NK-92 treated with Interleukin-12 subunit alpha and Interleukin-12 subunit beta, amount 100 ng/mL, for 24 hours (cell line): ENCODE data around the gene FRAS1.
"Not testable (repeated sequence)": the region's sequence is repeated elsewhere in the genome, so short reads cannot be mapped to it uniquely, and the experiment has no call there.

ENCODE experiments used
- DNase-seq: peaks from one replicate; lab custom pipeline; 2025; lab: John Stamatoyannopoulos, UW

FRAS1 gene

GRCh38 chr4:78288327-78288726 lies 231.2 kb downstream of the FRAS1 start:
- DNase-seq, result no peak

- no peak for DNase-seq
Measured at GRCh38 chr4:78291277-78291676, 234.2 kb downstream of the FRAS1 start.

- no peak for DNase-seq
Measured at GRCh38 chr4:78292341-78292740, 235.2 kb downstream of the FRAS1 start.

GRCh38 chr4:78292856-78293255 lies 235.7 kb downstream of the FRAS1 start:
- no peak for DNase-seq

GRCh38 chr4:78293348-78293747 lies 236.2 kb downstream of the FRAS1 start:
- DNase-seq, result no peak

- DNase-seq, result no peak
Measured at GRCh38 chr4:78293821-78294301, 236.7 kb downstream of the FRAS1 start.

GRCh38 chr4:78296261-78296660 lies 239.1 kb downstream of the FRAS1 start:
- no peak for DNase-seq

GRCh38 chr4:78297116-78297800 lies 240.1 kb downstream of the FRAS1 start:
- no peak for DNase-seq

- DNase-seq, result no peak
Measured at GRCh38 chr4:78298618-78299017, 241.5 kb downstream of the FRAS1 start.

GRCh38 chr4:78299565-78299972 lies 242.4 kb downstream of the FRAS1 start:
- DNase-seq, result no peak

GRCh38 chr4:78307263-78307662 lies 250.1 kb downstream of the FRAS1 start:
- not testable (repeated sequence) for DNase-seq

- DNase-seq, result no peak
Measured at GRCh38 chr4:78308517-78308916, 251.4 kb downstream of the FRAS1 start.

GRCh38 chr4:78309352-78309751 lies 252.2 kb downstream of the FRAS1 start:
- no peak for DNase-seq

- DNase-seq, result no peak
Measured at GRCh38 chr4:78310007-78310739, 253.1 kb downstream of the FRAS1 start.

GRCh38 chr4:78310740-78311115 lies 253.6 kb downstream of the FRAS1 start:
- no peak for DNase-seq

- no peak for DNase-seq
Measured at GRCh38 chr4:78311306-78311705, 254.2 kb downstream of the FRAS1 start.

GRCh38 chr4:78312989-78313753 lies 256.0 kb downstream of the FRAS1 start:
- DNase-seq, result no peak

GRCh38 chr4:78313754-78314120 lies 256.6 kb downstream of the FRAS1 start:
- no peak for DNase-seq

GRCh38 chr4:78318126-78318525 lies 261.0 kb downstream of the FRAS1 start:
- DNase-seq, result no peak

GRCh38 chr4:78320349-78320935 lies 263.3 kb downstream of the FRAS1 start:
- no peak for DNase-seq

GRCh38 chr4:78322032-78322431 lies 264.9 kb downstream of the FRAS1 start:
- no peak for DNase-seq

GRCh38 chr4:78323439-78323838 lies 266.3 kb downstream of the FRAS1 start:
- DNase-seq, result no peak
